GM19397 (cell line): ENCODE measurements around the gene KRT10.
"Not testable (repeated sequence)": the region's sequence is repeated elsewhere in the genome, so short reads cannot be mapped to it uniquely, and the experiment has no call there.

Experiments used
- ATAC-seq: cut with Tn5 transposase; IDR thresholded peaks from one replicate; pipeline ENCODE4 v1.9.1; 2021; ENCODE audit warnings: mild to moderate bottlenecking, moderate library complexity; ENCODE audit not compliant: unreplicated experiment

Gene KRT10

DNA sequence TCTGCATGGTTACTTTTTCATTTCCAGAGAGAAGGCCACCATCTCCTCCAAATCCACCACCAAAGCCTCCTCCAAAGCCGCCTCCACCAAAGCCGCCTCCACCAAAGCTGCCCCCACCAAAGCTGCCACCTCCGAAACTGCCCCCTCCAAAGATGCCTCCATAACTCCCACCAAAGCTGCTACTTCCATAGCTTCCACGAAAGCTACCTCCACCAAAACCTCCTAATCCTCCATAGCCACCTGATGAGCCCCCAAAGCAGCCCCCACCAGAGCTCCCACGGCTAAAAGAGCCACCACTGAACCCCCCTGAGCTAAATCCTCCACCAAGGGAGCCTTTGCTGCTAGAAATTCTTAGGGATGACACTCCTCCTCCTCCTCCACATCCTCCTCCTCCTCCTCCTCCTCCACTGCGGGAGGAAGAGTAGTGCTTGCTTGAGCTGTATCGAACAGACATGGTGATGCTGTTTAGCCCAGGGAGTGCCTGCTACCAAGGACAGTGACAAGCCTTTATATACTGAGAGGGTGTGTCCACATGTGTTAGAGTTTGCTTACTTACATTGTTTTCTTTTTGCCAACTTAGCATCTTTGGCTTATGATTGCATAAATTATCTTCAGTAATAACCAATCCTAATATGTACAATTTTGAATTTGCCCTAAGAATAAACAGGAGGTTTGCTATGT is at the start of gene KRT10:
Gene KRT10 (minus strand): TSS at position 483 of the 681 bp plus-strand sequence. CDS start 29 bp downstream, at position 454.
- ATAC-seq: no peak

DNA sequence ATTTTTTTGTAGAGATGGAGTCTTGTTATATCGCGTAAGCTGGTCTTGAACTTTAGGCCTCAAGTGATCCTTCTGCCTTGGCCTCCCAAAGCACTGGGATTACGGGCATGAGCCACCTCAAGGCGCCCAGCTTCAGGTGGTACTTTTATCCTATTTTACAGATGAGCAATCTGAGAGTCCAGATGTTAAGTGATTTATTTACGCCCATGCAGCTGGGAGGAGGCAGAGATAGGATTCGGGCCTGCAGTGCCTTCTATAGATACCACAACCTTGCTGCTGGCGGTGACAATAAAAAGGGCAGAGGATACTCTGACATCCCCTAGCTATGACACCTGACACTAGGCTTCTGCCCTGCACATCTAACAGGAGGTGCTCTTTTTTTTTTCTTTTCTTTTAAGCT is 48.9 kb upstream of the KRT10 start:
- no peak for ATAC-seq

DNA sequence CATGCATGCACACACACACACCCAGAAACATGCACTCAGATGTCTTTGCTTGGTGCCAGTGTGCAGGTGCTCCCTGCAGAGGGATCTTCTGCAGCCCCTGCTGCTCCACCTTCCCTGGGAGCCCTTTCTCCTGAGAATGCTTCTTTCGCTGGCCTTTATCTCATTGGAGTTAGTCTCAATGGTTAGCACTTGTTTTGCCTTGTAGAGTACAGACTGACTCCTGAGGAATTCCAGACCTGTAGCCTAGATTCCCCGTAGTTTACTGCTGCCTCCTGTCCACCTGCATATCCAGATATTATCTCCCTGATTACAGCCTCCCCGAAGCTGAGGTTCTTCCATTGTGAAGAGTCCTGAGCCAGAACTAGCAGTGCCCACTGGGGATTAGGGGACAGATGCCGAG is 47.7 kb upstream of the KRT10 start:
- ATAC-seq: no peak

DNA sequence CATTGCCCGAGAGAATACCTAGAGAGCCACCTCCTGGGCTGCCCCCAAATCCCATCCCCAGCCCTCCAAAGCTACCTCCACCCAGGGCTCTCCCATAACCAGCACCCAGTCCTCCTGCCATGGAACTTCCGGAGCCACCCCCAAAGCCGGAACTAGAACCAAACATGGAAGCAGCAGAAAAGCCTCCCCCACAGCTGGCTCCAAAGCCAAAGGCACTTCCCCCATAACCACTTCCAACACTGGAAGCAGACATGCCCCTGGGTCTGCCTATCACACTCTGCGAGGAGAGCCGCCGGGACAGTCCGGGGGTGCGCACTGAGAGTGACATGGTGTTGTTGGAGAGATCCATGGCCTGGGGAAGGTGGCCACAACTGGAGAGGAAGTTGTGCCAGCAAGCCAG is 44.4 kb upstream of the KRT10 start, which contains the start of gene KRT12:
Gene KRT12 (minus strand): TSS at position 386 of the 400 bp plus-strand sequence. CDS start 37 bp downstream, at position 349.
- ATAC-seq: no peak

DNA sequence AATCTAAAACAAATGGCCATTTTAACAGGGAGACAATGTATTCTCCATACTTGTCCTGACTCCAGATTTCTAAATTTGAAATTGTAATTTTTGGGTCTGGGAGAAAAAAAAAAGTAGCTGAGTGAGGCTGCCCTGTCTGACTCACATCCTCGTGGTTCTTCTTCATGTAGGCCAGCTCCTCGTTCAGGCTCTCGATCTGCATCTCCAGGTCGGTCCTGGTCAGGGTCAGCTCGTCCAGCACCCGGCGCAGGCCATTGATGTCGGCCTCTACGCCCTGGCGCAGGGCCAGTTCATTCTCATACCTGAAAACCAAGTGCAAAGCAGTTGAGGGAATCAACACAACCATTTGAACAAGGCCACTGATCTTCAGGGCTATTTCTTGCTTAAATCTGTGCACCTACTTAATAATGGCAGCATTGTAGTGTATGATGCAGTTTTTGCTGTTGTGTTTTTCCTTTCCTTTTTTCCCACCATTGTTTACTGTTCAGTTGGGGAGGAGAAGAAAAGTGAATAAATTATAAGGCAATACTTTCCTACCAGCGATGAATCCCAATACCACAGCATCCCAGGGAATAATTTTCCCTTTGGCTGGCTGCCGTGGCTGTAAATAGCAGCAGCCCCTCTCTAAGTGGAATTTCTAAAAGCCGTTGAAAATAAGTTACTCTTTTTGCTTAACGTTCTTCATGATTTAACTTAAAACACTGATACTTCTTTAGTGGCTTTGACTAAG is 42.4 kb upstream of the KRT10 start:
- ATAC-seq: no peak

DNA sequence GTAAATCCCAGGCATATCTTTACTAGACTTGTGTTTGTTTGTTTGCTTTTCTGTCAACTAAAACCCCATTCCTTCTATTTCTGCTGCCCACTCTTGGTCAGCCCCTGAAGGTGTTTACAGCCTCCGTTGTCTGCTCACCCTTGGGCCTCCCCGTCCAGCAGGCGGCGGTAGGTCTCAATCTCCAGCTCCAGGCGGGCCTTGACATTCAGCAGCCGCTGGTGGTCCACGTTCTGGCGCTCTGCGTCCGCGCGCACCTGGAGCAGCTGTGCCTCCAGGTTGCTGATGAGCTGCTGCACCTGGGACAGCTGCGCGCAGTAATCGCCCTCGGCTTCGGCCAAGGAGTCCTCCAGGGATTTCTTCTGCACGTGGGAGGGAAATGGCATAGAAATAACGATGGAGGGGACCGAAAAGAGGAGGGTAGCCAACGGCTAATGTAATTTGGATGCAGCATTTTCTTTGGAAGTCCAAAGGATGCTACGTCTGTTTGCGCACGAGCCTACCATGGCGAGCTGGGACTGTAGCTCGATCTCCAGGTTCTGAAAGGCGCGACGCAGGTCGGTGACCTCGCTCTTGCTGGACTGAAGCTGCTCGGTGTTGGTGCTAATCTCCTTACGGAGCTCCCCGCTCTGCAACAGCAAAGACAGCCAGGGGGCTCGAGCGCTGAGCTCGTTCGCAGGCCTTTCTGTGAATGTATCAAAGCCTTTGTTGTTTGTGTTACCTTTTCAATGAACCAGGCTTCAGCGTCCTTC is 40.7 kb upstream of the KRT10 start:
- ATAC-seq: no peak

DNA sequence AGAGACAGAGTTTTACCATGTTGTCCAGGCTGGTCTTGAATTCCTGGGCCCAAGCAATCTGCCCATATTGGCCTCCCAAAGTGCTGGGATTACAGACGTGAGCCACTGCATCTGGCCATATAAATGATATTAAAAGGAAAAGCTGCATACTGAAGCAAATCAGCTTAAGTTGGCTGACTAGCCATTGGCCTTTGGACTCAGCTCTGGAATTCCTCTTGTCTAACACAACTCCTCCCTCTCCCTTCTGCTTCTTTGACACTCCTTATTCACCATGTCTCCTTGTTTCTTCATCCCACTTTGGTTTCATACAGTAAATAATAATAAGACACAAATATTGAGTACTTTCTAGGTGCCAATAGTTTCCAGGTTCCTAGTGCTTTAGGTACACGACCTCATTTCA is 37.1 kb upstream of the KRT10 start:
- no peak for ATAC-seq

DNA sequence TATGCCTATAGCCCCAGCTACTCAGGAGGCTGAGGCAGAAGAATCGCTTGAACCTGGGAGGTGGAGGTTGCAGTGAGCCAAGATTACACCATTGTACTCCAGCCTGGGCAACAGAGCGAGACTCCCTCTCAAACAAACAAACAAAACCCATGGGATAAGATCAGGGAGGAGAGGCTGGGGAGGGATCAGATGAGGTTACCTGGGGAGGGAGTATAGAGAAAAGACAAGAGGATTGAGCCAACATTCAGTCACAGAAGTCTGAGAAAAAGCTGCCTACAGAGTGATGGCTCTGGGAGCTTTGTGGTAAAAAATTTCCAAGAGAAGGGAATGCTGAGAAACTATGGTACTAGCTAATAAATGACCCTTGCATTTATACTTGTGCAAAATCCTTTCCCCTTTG is 36.3 kb upstream of the KRT10 start:
- not testable (repeated sequence) for ATAC-seq

DNA sequence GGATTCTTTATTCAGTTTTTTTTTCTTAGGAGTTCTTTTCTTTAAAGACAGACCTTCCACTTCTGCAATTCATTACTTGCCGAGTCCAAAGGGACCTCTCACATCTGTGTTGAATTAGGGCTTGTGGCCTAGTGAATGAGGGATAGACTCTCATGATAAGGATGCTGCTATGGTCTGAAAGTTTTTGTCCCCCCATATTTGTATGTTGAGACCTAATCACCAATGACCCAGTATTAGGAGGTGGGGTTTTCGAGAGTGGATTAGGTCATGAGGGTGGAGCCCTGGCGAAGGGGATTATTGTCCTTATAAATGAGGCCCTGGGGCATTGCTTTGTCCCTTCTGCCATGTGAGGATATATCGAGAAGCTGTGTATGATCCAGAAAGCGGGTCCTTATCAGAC is 35.1 kb upstream of the KRT10 start:
- no peak for ATAC-seq

DNA sequence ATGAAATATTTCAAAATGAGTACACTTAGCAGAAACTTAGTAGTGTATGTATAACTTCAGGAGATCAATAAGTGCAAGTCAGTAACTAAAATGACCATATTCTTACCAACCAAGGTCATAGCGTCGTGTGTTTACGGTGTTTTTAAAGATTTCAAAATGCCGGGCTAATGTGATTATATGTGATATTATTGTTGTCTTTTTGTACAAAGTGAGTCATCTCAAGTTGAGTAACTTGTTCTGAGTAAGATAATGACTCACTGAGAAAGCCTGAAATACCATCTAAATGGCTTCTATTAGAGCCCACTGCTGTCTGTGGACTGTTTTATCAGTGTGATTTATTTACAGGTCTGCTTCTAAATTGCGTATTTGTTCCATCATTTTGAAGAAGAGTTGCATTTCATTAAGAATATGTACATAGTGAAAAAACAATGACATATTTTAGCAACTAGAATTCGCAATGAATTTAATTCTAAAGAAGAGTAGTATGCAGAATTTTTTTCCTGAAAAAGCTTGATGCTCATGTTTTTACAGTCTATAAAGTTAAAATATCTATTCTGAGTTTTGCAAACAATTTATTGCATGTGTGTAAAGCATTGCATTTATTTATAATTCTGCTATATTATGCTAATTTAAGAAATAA is 31.9 kb upstream of the KRT10 start:
- no peak for ATAC-seq

DNA sequence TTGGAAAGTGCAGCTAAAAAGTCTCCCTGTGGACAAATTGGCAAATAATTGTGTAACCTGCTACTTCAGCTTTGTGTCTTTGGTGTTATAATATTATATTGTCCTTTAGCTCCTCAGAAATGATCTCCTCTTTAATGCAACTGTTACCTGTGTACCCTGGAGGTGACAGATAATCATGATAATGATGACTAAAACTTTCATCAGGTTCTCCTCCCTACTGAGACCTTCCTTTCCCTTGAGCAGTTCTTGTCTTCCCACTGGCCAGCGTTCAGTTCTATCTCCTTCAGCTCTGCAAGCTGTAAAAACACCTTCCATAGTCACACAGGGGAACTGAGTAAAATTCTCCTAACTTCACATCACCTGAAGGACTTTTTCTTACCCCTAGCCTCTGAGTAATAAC is 29.9 kb upstream of the KRT10 start:
- no peak for ATAC-seq

DNA sequence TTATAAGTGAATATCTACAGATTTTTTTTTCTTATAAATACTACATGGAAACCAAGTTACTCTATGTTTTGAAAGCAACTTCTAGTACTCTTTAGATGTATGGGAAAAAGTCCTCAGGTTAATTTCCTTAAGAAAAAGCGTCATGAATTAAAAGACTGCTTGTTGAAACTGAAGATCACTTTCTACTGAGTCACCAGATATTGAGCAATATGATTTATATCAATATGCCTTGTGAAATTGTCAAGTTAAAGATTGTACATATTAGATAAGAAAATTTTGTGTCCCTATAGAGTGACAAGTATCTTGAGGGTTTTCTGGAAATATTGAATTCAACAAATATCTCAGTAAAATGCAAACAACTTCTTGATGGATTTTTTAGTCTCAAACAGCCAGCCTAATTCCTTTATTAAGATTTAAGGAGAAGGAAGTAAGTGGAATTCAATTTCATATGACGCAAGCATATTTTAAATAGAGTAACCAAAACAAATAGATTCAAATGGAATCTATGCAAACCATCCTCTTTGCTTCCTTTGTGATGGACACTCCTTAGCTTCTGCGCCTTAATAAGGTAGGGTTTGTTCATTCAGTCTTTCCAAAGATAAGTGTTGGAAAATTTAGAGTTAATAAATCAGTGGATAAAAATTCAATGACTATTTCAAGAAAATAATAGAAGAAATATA is 28.0 kb upstream of the KRT10 start:
- no peak for ATAC-seq

DNA sequence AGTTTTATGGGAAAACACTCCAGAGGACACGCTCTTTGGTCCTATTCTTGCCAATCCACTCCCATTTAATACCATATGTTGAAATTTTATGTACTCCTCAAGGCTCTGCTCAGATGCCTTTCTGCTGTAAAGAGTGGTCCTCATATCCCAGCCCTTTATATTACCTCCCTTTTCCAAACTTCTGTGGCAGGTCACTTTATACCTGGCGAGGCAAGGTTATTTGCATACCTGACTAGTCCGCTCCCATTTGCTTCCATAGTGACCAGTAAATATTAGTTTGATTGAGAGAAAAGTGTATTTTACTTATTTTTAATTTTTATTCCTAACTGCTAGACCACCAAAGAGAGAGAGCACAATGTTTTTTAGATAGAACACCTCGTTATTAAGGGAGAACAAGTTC is 27.3 kb upstream of the KRT10 start:
- ATAC-seq: no peak

DNA sequence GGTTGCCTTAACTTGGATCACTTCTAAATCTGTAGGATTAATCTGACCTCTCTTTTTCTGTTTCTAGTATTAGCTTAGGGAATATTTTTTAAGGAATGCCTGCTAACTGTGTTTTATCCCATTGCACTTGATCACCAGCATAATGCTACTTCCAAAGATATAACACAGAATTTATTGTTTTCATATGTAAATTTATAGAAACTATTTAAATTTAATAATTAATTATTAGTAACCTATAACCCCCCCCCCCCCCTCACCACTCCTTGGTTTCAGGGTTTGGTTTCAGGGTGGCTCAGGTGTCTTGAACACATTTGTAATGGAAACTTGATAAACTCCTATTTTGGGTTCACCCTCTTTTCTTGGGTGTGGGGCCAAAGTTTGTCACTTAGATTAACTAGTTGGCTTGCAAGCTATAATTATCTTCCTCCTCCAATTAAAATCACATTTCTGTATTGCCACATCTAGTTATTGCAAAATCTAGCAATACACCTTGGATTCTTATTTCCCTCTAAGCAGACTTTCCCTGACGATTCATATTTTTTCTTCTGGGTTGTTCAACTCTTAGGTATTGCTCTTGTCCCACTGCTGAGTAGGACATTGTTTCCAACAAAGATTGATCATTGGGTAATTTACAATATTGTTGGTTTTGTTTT is 26.3 kb upstream of the KRT10 start:
- no peak for ATAC-seq

DNA sequence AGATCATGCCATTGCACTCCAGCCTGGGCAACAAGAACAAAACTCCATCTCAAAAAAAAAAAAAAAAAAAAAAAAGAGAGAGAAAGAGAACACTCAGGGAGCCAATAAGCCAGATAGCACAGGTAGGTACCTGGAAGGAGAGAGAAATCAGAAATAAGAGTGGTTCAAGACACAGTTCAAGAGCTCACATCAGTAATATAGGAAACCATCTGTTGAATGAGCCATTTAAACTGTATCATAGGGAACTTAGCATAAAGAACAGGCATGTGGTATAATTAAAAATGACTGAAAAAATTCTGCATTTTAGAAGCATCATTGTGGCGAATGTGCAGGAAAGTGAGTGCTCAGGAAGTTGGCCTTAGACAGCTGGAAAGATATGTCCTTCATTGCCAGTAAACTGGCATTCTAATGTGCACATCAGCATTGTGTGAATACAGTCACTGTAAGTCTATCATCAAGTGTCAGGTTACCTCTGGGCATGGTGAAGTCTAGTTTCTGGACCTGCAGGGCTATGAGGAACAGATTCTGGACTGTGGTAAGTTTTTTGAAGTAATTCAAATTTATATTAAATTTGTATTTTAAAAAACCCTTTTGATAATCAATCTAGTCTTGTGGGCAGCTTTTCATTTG is 24.2 kb upstream of the KRT10 start:
- no peak for ATAC-seq

DNA sequence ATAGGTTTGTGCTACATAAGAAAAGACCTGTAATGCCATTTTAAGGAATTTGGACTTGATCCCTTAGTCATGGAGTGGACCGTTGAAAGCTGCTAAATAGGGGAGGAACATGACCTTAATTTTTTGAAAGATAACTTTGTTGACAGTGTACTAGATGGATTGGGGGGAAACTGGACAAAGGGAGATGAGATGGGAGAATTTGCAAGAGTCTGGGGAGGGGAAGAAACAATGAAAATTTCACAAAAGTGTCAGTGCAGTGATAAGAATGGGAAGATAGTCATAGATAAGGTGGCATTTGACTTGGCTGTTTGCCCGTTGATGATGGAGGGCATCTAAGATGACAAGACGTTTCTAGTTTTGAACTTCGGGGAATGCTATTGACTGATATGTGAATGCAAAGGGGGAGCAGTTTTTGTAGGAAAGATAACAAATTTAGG is 22.3 kb upstream of the KRT10 start:
- no peak for ATAC-seq

DNA sequence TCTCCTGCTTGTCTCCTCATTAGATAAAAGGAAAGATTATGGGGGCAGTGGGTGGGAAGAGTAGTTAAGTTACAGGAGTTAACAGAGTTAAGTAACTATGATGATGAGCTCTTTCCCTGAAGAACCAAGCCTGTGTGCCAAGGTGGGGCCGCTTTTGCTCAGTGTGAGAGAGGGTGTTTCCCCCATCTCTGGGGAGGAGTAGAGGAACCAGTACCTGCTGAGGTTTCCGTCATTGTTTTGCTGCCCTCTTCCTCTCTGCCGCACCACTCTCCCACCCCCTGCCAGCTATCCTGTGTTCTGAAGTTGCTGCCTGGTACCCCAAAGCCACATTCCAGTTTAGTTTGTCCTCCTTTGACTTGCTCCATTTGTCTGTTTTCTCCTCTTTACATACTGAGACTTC is 20.8 kb upstream of the KRT10 start:
- no peak for ATAC-seq

DNA sequence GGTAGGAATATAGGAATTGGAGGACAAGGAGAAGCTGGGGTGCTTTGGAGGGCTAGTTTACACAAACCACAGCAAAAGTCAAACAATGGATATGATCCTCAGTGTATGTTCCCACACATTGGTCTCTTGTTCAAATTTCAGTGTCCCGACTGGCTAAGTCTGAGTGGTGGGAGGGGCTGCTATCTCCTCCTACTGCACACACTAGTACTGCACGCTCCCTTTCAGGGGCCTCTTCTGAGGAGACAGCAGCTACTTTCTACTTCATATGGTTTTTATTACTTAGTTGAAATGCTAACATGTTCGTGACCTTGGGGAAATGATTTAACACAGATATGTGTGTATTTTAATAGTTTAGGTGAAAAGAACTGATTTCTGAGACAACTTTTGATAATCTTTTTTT is 18.8 kb upstream of the KRT10 start:
- no peak for ATAC-seq

DNA sequence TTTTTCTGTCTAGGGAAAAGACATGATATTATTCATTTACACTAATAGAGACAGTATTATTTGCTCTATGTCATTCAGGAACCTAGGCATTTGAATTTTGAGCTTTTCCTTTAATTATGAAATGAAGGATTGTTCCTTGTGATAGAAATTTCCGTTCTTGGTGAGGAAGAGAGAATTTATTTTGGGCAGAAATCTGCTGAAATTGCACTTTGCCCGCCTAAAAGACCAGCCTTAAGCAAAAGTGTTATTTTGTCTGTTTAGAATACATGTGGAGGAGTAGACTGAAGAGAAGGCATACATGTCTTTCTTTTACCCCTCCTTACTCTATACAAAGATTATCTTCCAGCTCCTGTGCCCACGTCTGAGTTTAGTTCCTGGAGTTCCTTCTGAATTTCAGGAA is 16.8 kb upstream of the KRT10 start:
- no peak for ATAC-seq

DNA sequence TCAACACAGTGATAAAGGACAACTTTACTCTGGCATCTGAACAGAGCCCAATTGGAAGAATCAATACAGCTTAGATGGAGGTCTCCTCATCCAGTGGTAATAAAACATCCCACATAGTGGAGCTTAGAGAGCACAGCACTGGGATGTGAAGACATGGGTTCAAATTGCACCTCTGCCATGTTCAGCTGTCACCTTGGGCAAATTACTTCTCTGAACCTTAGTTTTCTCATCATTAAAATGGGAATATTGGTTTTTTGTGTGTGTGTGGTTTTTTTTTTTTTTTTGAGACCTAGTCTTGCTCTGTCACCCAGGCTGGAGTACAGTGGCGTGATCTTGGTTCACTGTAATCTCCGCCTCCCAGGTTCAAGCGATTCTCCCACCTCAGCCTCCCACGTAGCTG is 13.6 kb upstream of the KRT10 start:
- ATAC-seq: no peak
